Measurements from ENCODE around the gene ITPR3.

Gene ITPR3

DNA sequence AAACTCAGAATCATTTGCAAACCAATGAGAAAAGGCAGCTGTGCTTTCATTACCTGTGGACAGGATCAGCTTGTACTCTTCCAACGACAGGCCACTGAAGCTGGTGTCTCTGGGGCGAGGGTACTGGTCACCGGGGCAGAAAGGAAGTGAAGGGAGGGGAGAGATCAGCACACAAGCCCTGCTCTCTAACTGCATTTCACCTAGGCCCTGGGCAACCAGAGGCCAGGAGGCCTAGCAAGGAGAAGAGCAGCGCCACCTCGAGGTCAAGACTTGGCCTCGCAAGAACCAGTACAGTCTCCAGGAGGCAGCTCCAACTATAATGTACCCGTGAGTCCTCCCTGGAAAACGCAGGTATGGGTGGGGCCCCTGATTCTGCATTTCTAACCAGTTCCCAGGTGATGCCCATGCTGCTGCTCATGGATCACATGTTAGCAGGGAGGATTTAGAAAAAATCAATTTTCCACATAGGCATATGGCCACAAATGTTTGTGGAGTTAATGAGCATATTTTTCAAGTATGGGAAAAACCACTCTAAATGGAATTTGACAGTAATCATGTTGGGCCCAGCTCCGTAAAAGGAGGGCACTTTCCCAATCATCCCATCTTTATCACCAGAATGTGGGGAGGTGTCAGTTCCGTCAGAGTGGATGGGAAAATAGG is 79.4 kb downstream of the ITPR3 start:
- DNase-seq (ENCODE audit: low read depth) = no peak

GRCh38 chr6:33702345-33702977 is 81.3 kb downstream of the ITPR3 start:
- no peak for DNase-seq (ENCODE audit: low read depth)

DNA sequence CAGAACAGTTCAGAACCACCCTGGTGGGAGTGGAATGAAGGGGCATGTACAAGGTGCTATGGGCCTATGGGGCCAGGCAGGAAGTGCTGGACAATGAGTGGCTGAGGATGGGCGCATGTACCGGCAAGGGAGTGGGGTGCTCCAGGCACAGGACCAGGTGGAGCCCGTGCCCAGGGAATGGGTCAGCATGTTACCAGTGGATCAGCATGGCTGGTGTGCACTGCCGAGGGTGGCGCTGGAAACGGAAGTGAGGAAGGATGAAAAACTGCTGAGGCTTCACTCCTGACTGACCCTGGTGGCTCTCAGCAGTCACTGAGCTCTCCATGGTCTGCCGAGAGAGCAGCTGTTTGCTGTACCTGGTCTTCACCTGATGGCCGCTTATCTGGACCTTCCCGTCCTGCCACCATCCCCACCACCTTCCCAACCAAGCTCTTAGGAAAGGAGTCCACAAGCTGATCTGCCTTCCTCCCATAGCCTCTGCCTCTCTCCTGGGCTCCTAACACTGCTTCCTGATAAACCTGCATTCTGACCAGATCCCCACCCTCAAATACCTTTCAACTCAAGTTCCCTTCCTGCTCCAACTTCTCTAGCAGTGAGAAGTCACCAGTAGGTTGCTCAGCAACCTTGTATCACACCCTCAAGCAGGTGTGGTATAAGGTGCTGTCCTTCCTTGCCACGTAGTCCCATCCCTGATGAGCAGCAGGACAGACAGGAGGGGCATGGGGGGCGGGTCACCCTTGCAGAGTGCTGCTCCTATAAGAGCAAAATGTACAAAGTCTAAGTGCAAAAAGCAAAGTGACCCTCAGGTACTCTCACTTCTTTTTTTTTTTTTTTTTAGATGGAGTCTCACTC is 83.3 kb downstream of the ITPR3 start:
- DNase-seq (ENCODE audit: low read depth) = no peak

DNA sequence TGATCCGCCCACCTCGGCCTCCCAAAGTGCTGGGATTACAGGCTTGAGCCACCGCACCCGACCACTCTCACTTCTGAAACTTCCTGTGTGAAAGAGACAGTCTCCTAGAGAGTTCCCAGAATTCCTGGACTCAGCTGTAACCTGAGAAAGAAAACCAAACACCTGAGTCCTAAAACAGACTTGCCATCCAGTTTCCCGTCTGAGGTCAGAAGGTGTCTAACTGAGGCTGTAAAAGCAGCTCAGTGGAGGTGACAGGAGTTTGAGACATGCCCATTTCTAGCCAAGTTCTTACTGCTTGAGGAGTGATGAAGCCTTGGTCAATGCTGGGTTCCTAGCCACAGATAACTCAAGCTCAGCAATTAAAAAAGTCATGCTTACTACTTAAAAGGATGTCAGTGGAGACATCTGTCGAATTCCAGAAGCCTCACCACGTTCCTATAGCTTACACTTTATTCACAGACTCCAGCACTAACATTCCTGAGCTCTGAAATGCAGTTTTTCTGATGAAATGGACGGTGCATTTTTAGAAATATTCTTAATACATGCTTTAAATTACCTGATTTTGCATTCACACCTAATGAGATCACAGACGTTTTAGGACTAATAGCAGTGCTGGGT is 84.3 kb downstream of the ITPR3 start:
- DNase-seq (ENCODE audit: low read depth) = no peak

- DNase-seq (ENCODE audit: low read depth) = no peak
Observed at GRCh38 chr6:33705955-33706725, 85.0 kb downstream of the ITPR3 start.

- DNase-seq (ENCODE audit: low read depth) = no peak
Observed at GRCh38 chr6:33707771-33708170, 86.6 kb downstream of the ITPR3 start.

- no peak for DNase-seq (ENCODE audit: low read depth)
Observed at GRCh38 chr6:33708516-33709204, 87.5 kb downstream of the ITPR3 start.

- DNase-seq (ENCODE audit: low read depth) = no peak
Observed at GRCh38 chr6:33709605-33710295, 88.6 kb downstream of the ITPR3 start.

DNA sequence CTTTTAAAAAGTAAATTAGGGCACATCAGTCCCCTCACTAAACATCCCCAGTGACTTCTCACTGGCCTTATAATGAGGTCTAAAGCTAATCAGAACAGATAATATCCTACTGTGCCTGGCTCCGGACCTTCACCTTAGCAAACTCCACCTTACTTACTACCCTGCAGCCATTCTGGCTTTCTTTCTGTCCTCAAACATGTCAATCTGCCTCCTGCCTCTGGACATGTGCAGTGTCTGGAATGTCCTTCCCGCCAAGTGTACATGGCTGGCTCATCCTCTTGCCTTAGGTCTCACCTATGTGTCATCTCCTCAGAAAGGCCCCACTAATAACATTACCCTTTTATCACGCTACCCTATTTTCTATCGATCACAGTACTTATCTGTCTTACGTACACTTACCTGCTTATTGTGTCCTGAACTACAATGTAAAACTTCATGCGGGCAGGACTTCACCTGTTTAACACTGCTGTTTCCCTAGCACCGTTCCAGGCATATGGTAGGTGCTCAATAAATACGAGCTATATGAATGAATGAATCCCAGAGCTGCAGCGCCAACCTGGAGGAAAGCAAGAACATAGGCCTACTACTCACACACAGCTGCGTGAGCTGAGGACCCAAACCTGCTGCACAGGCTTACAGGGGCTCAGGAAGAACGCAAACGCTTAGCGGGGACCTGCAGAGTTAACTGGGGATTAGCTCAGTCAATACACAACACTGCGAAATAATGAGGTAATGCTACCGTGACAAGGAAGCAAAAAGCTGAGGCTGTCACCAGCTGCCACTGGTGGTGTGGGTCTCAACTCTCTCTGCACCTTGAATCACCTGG is 89.4 kb downstream of the ITPR3 start:
- DNase-seq (ENCODE audit: low read depth) = no peak

- DNase-seq (ENCODE audit: low read depth) = peak; percentile 86
Observed at GRCh38 chr6:33711140-33712129, 90.3 kb downstream of the ITPR3 start, which contains the start of gene UQCC2. TSS of gene UQCC2 (minus strand) at chr6:33711700. CDS start at chr6:33711686, 14 bp downstream.

DNA sequence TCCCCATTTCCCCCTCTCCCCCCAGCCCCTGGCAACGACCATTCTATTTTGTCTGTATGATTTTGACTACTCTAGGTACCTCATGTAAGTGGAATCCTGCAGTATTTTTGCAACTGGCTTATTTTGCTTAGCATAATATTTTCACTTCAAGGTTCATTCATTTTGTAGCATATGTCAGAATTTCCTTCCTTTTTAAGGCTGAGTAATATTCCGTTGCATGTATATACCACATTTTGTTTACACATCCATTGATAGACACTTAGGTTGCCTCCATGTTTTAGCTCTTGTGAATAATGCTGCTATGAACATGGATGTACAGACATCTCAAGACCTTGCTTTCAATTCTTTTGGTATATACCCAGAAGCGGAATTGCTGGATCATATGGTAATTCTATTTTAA is 91.8 kb downstream of the ITPR3 start:
- no peak for DNase-seq (ENCODE audit: low read depth)

GRCh38 chr6:33713786-33714185 is 92.7 kb downstream of the ITPR3 start:
- no peak for DNase-seq (ENCODE audit: low read depth)

- no peak for DNase-seq (ENCODE audit: low read depth)
Observed at GRCh38 chr6:33714385-33715040, 93.4 kb downstream of the ITPR3 start.

GRCh38 chr6:33716379-33716778 is 95.3 kb downstream of the ITPR3 start:
- no peak for DNase-seq (ENCODE audit: low read depth)

GRCh38 chr6:33716890-33717632 is 95.9 kb downstream of the ITPR3 start:
- no peak for DNase-seq (ENCODE audit: low read depth)

DNA sequence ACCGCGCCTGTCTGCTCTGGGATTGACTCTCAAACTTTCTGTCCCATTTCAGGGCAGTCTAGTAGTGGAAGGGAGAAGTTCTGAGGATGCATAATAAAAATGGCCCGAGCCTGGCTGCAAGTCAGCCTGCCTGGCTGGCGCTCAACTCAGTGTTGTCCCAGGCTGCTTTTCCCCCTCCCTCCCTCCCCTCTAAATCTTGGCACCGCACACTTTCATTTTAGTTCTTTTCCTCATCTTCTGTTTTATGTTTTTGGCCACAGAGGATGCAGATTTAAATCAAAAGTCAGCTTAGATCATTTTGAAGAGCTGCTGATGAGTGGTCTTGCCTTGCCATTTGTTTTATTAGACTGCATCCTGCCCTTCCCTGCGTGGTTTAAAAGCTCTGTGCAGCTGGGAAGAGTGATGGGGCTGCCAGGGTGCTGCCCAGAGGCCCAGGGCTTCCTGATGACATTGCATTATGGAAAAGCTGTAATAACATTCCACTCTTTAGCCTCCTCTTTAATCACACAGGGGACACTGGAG is 96.9 kb downstream of the ITPR3 start:
- DNase-seq (ENCODE audit: low read depth) = no peak

GRCh38 chr6:33718713-33719112 is 97.6 kb downstream of the ITPR3 start:
- no peak for DNase-seq (ENCODE audit: low read depth)
